ENCODE data around the gene DPH7.
"Not testable (repeated sequence)": the region's sequence is repeated elsewhere in the genome, so short reads cannot be mapped to it uniquely, and the experiment has no call there.

DPH7 gene

GRCh38 chr9:137602661-137603060 is 23.9 kb upstream of the DPH7 start:
- Histone ChIP-seq H3K4me1 (no peaks in the 10 kb centered on the region; the same call in 1 of the 2 replicates), H3K9me3 (no peaks in the 10 kb centered on the region; the same call in 1 of the 2 replicates), H3K4me3 (ENCODE audit: low read depth, low read length) (no peak overlapping the region), H3K27me3 (peaks cover 8% of the 10 kb centered on the region), H3K36me3 (no peaks in the 10 kb centered on the region)
- no peak for DNase-seq
- TF ChIP-seq CTCF (IDR thresholded peaks at IDR 0.05; ENCODE audit: low read depth, low read length), result peak; percentile 17; the same call in 1 of the 2 replicates

- H3K4me3 ChIP-seq (ENCODE audit: low read depth, low read length), result no peak overlapping the region
- H3K9me3 ChIP-seq, result no peaks in the 10 kb centered on the region
- H3K4me1 ChIP-seq, result no peaks in the 10 kb centered on the region
- no peaks in the 10 kb centered on the region for H3K36me3 ChIP-seq
- no peaks in the 10 kb centered on the region for H3K27me3 ChIP-seq
- no peak for TF ChIP-seq CTCF (IDR thresholded peaks at IDR 0.05; ENCODE audit: low read depth, low read length)
- no peak for DNase-seq
Observed at GRCh38 chr9:137598943-137599342, 20.2 kb upstream of the DPH7 start.

GRCh38 chr9:137596577-137596976 is 17.9 kb upstream of the DPH7 start:
- H3K27me3 ChIP-seq; H3K4me3 ChIP-seq (ENCODE audit: low read depth, low read length); DNase-seq; H3K9me3 ChIP-seq; H3K4me1 ChIP-seq; H3K36me3 ChIP-seq: not testable (repeated sequence)

- Histone ChIP-seq H3K4me1 (no peaks in the 10 kb centered on the region), H3K36me3 (peaks cover 4% of the 10 kb centered on the region), H3K4me3 (ENCODE audit: low read depth, low read length) (no peak overlapping the region), H3K9me3 (no peaks in the 10 kb centered on the region), H3K27me3 (no peaks in the 10 kb centered on the region)
- DNase-seq, result no peak
- TF ChIP-seq CTCF (IDR thresholded peaks at IDR 0.05; ENCODE audit: low read depth, low read length), result no peak
Observed at GRCh38 chr9:137593176-137593575, 14.5 kb upstream of the DPH7 start.

GRCh38 chr9:137592767-137593166 is 14.0 kb upstream of the DPH7 start:
- Histone ChIP-seq H3K27me3 (no peaks in the 10 kb centered on the region), H3K4me1 (no peaks in the 10 kb centered on the region), H3K36me3 (peaks cover 8% of the 10 kb centered on the region), H3K9me3 (no peaks in the 10 kb centered on the region), H3K4me3 (ENCODE audit: low read depth, low read length) (no peak overlapping the region)
- DNase-seq, result no peak
- TF ChIP-seq CTCF (IDR thresholded peaks at IDR 0.05; ENCODE audit: low read depth, low read length), result no peak

- Histone ChIP-seq H3K27me3 (no peaks in the 10 kb centered on the region), H3K4me1 (no peaks in the 10 kb centered on the region), H3K36me3 (peaks cover 24% of the 10 kb centered on the region), H3K9me3 (no peaks in the 10 kb centered on the region), H3K4me3 (ENCODE audit: low read depth, low read length) (peak within 1 kb of the TSS; percentile 81)
- DNase-seq, result peak; percentile 93
- TF ChIP-seq CTCF (IDR thresholded peaks at IDR 0.05; ENCODE audit: low read depth, low read length), result no peak
Observed at GRCh38 chr9:137590469-137591383, 12.0 kb upstream of the DPH7 start, which contains the start of gene ZMYND19. TSS of gene ZMYND19 (minus strand) at chr9:137590512. CDS start at chr9:137590263, 249 bp downstream.

Data from BE2C (cell line).